Hepatocyte (in vitro differentiated cells): ENCODE results near the gene CCDC28B. TPM values are rescaled to one million over a fixed set of nuclear protein-coding genes. Genes with fewer than 3 reads are reported as not detected.

Source experiments
- DNase-seq: peaks from one replicate; pipeline ENCODE4 v3.0.0-alpha.2; 2016; ENCODE audit warnings: low spot score
- H2AFZ ChIP-seq: fragments of 200-600 bp; sonication (generic); 2 replicates; pipeline ENCODE4 v1.6.0; 2016; ENCODE audit warnings: antibody characterized with exemption, mild to moderate bottlenecking
- H3K27ac ChIP-seq: fragments of 200-600 bp; sonication (generic); 2 replicates; pipeline ENCODE4 v1.5.1; 2016; ENCODE audit warnings: mild to moderate bottlenecking
- H3K27me3 ChIP-seq: fragments of 200-600 bp; sonication (generic); 2 replicates; pipeline ENCODE4 v1.6.1; 2016
- H3K36me3 ChIP-seq: fragments of 200-600 bp; sonication (generic); replicated peaks from 2 replicates; pipeline ENCODE4 v1.5.1; 2016; ENCODE audit warnings: low read depth; ENCODE audit not compliant: insufficient read depth
- H3K4me1 ChIP-seq: fragments of 200-600 bp; sonication (generic); 2 replicates; pipeline ENCODE4 v1.5.1; 2016; ENCODE audit warnings: mild to moderate bottlenecking, moderate library complexity; ENCODE audit not compliant: insufficient read depth
- H3K4me2 ChIP-seq: fragments of 200-600 bp; sonication (generic); 2 replicates; pipeline ENCODE4 v1.6.0; 2016
- H3K4me3 ChIP-seq: fragments of 200-600 bp; sonication (generic); 2 replicates; pipeline ENCODE4 v1.5.1; 2016; ENCODE audit warnings: mild to moderate bottlenecking
- H3K79me2 ChIP-seq: fragments of 200-600 bp; sonication (generic); 2 replicates; pipeline ENCODE4 v1.6.0; 2017; ENCODE audit warnings: mild to moderate bottlenecking
- H3K9me2 ChIP-seq: fragments of 200-600 bp; sonication (generic); replicated peaks from 2 replicates; pipeline ENCODE4 v1.6.0; 2017; ENCODE audit warnings: mild to moderate bottlenecking; ENCODE audit not compliant: insufficient read depth
- H3K9me3 ChIP-seq: fragments of 200-600 bp; sonication (generic); 2 replicates; pipeline ENCODE4 v1.5.1; 2016; ENCODE audit warnings: low read depth, mild to moderate bottlenecking
- H4K20me1 ChIP-seq: fragments of 200-600 bp; sonication (generic); 2 replicates; pipeline ENCODE4 v1.6.0; 2016; ENCODE audit warnings: mild to moderate bottlenecking; ENCODE audit not compliant: insufficient read depth, poor library complexity, severe bottlenecking
- EZH2 ChIP-seq: fragments of 200-600 bp; sonication (generic); IDR thresholded peaks from 2 replicates; pipeline ENCODE4 v1.6.1; 2016; ENCODE audit warnings: antibody characterized with exemption, mild to moderate bottlenecking, borderline replicate concordance
- EZH2phosphoT487 ChIP-seq: fragments of 200-600 bp; sonication (generic); IDR thresholded peaks from one replicate; pipeline ENCODE4 v1.6.1; 2018; ENCODE audit warnings: antibody characterized with exemption, mild to moderate bottlenecking, low read depth, moderate library complexity; ENCODE audit not compliant: unreplicated experiment, severe bottlenecking
- WGBS: methylation state at CpG from one replicate; pipeline ENCODE4 v1.1.6; 2016; ENCODE audit warnings: low lambda C conversion rate; ENCODE audit errors: missing lambda C conversion rate; 5-methylcytosine and 5-hydroxymethylcytosine counted together
- polyA plus RNA-seq: library from polyadenylated mRNA; unstranded; fragments of >200 nt; fragmentation: Nextera tagmentation; extraction: Ambion mirVana; gene quantifications from 2 replicates; pipeline ENCODE4 v1.2.1, GENCODE V29; 2016
- total RNA-seq: library from RNA; depleted of rRNA; stranded (reverse); fragments of >200 nt; gene quantifications from 2 replicates; pipeline ENCODE4 v1.2.3, GENCODE V29; 2014
- TF ChIP-seq, protein P1 (sequence below): fragments of 200-600 bp; sonication (generic); IDR thresholded peaks from 2 replicates; pipeline ENCODE4 v1.5.1; 2016; ENCODE audit warnings: antibody characterized with exemption, mild to moderate bottlenecking; ENCODE audit not compliant: poor library complexity

CCDC28B gene
- total and polyA plus RNA-seq, 2 experiments from 2014 or later: 15.8 to 29.5 TPM

GRCh38 chr1:32198237-32199042, 2.0 kb upstream of the CCDC28B start:
- Histone ChIP-seq H3K4me1 (no peaks in the 10 kb centered on the region), H4K20me1 (no peaks in the 10 kb centered on the region), H3K27me3 (no peaks in the 10 kb centered on the region), H2AFZ (no peak overlapping the region), H3K9me2 (no peaks in the 10 kb centered on the region), H3K9me3 (no peaks in the 10 kb centered on the region), H3K27ac (no peak overlapping the region), H3K36me3 (no peaks in the 10 kb centered on the region), H3K4me2 (no peak overlapping the region), H3K79me2 (no peaks in the 10 kb centered on the region), H3K4me3 (no peak overlapping the region)
- DNase-seq: no peak
- TF ChIP-seq, protein P1, sequence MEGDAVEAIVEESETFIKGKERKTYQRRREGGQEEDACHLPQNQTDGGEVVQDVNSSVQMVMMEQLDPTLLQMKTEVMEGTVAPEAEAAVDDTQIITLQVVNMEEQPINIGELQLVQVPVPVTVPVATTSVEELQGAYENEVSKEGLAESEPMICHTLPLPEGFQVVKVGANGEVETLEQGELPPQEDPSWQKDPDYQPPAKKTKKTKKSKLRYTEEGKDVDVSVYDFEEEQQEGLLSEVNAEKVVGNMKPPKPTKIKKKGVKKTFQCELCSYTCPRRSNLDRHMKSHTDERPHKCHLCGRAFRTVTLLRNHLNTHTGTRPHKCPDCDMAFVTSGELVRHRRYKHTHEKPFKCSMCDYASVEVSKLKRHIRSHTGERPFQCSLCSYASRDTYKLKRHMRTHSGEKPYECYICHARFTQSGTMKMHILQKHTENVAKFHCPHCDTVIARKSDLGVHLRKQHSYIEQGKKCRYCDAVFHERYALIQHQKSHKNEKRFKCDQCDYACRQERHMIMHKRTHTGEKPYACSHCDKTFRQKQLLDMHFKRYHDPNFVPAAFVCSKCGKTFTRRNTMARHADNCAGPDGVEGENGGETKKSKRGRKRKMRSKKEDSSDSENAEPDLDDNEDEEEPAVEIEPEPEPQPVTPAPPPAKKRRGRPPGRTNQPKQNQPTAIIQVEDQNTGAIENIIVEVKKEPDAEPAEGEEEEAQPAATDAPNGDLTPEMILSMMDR: no peak
- no peak for TF ChIP-seq EZH2
- TF ChIP-seq EZH2phosphoT487: no peak
- WGBS: 90% methylated on average over 3 of the region's 3 CpGs

- Histone ChIP-seq H3K4me2 (peak overlapping the region; percentile 97), H3K9me2 (no peaks in the 10 kb centered on the region), H4K20me1 (no peaks in the 10 kb centered on the region), H3K9me3 (no peaks in the 10 kb centered on the region), H3K27ac (peak overlapping the region; percentile 82), H3K79me2 (no peaks in the 10 kb centered on the region), H3K36me3 (no peaks in the 10 kb centered on the region), H3K4me3 (no peak overlapping the region), H3K27me3 (no peaks in the 10 kb centered on the region), H3K4me1 (no peaks in the 10 kb centered on the region), H2AFZ (no peak overlapping the region)
- TF ChIP-seq, protein P1: no peak
- no peak for TF ChIP-seq EZH2
- no peak for DNase-seq
- 86% methylated on average over 4 of the region's 4 CpGs for whole genome bisulfite sequencing
Measured at GRCh38 chr1:32199043-32199716, 1.2 kb upstream of the CCDC28B start.

DNA sequence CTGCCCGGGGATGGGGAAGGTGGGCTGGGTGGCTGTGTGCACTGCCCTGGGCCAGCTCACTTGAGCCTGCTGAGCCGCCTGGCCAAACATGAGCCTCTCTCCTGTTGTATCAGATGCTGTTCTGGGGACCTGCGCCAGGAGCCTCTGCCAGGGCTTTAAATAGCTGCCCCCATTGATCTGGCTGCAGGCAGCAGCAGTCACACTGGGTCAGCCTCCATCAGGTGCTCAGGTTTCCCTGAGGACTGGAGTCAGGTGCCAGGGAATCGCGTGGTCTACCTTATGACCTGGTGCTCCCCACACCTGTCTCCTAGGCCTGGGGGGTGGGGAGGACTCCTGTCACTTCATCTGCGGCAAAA, 700 bp upstream of the CCDC28B start:
- H3K4me2 ChIP-seq: peak overlapping the region; percentile 97
- no peaks in the 10 kb centered on the region for H3K9me2 ChIP-seq
- H3K4me1 ChIP-seq: no peaks in the 10 kb centered on the region
- no peak for DNase-seq
- WGBS: 45% methylated on average over 6 of the region's 6 CpGs
- H3K4me3 ChIP-seq: peak overlapping the region; percentile 31
- no peaks in the 10 kb centered on the region for H3K79me2 ChIP-seq
- H4K20me1 ChIP-seq: no peaks in the 10 kb centered on the region
- no peak overlapping the region for H2AFZ ChIP-seq
- no peaks in the 10 kb centered on the region for H3K9me3 ChIP-seq
- H3K36me3 ChIP-seq: no peaks in the 10 kb centered on the region
- peak overlapping the region; percentile 82 for H3K27ac ChIP-seq
- TF ChIP-seq EZH2phosphoT487 (no peak), EZH2 (no peak)
- TF ChIP-seq, protein P1: no peak
- no peaks in the 10 kb centered on the region for H3K27me3 ChIP-seq
